Activated naive CD8-positive, alpha-beta T cell (primary cell): ENCODE results near the gene STX8.
"Not testable (repeated sequence)": the region's sequence is repeated elsewhere in the genome, so short reads cannot be mapped to it uniquely, and the experiment has no call there.

Experiments
- H3K27ac Mint-ChIP-seq: one replicate; pipeline ENCODE4 v1.8.0; 2021; ENCODE audit warnings: mixed read lengths
- H3K27me3 Mint-ChIP-seq: one replicate; pipeline ENCODE4 v1.8.0; 2021; ENCODE audit warnings: mixed read lengths
- H3K36me3 Mint-ChIP-seq: one replicate; pipeline ENCODE4 v1.8.0; 2021; ENCODE audit warnings: mixed read lengths
- H3K4me1 Mint-ChIP-seq: one replicate; pipeline ENCODE4 v1.8.0; 2021; ENCODE audit warnings: low read depth, mixed read lengths
- H3K4me3 Mint-ChIP-seq: one replicate; pipeline ENCODE4 v1.8.0; 2021; ENCODE audit warnings: mild to moderate bottlenecking, mixed read lengths
- H3K9me3 Mint-ChIP-seq: one replicate; pipeline ENCODE4 v1.8.0; 2021; ENCODE audit warnings: low read depth, mixed read lengths

STX8 gene

DNA sequence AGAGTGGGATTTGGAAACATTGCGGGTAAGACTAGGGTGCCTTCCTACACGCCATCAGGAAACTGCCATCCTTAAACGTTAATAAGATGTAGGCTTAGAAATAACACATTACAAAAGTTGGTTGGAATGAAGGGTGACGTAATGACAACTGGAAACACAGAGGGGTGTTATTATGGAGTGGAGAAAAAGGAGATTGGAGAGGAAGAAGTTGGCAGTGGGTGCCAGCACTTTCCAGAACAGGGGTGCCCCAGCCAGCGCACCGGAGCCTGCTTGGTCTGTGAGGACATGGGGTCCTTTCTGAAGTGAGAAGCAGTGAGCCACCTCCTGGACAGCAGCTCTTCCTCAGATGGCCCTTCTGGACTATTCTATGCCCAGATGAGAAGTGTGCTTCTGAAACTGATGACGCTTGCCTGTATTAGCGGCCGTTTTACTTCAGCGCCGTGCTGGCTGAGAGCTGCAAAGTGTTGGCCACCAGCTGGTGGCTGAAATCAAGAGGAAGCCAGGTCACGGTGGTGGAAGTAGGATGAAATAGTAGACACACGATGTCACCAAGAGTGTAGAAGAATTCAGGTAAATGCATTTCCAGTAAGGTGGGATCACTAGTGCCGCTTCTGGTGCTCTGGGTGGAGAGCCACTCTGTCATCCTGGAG lies 309.5 kb downstream of the STX8 start:
- Mint-ChIP-seq H3K4me1 (no peaks in the 10 kb centered on the region), H3K27me3 (no peaks in the 10 kb centered on the region), H3K4me3 (no peak overlapping the region), H3K27ac (no peak overlapping the region), H3K9me3 (no peaks in the 10 kb centered on the region), H3K36me3 (peaks cover 18% of the 10 kb centered on the region)

DNA sequence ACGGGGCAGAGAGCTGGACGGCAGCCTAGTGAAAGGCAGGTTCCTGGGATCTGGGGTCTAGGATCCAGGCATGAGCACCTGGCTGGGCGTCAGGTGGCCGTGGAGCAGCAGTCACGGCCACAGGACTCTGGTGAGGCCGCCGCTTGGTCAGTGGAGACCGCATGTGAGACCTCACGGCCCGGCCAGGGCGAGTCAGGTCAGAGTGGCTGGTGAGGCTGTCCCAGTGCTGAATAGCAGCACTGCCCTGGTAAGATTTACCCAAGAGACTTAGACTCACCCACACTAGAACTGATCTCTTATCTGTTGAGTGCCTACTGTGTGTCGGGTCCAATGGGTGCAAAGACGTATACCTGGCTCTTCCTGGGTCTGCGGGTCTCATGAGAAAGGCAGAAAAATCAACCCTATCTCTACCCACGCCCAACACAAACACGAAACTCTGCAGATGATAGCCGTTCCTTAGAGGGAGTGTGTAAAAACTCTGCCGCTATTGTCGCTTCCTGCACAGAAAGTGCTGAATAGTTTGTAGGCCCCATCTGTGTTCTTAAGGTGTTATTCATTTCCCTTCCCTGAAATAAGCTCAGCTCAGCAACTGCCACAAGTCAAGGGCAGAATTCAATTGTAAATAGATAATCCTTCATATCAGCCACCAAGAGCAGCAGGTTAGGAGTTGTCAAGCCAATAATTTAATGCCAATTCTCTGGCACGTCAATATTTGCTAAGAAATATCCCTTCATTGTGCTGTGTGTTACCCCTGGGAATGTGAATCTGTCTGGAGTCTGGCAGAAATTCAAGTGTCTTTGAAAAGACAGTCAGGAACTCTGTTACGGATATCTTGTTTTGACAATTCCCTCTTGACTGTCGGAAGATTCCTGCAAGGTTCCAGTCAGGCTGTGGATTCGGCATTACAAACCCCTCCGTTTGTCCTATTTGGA lies 314.3 kb downstream of the STX8 start:
- no peak overlapping the region for H3K27ac Mint-ChIP-seq

DNA sequence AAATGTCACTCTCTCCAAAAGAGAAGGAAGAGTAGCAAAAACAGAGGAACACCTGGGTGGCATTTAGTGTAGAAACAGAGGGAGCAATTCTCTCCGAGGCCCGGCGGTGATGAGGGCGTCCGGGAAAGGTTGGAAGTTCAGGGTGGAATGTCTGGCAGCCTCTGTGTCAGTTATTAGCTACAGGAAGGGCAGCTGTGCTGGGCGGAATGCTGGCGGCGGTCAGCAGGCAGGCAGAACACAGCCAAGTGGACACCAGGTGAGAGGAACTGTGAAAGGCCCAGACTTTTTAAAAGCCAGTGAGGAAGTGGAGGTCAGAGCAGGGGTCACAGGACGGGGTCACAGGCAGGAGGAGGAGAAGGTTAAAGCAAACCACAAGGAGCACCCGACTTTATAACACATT lies 316.2 kb downstream of the STX8 start:
- no peaks in the 10 kb centered on the region for H3K9me3 Mint-ChIP-seq
- H3K36me3 Mint-ChIP-seq: peaks cover 12% of the 10 kb centered on the region
- H3K4me3 Mint-ChIP-seq: no peak overlapping the region
- H3K4me1 Mint-ChIP-seq: peaks cover 9% of the 10 kb centered on the region
- H3K27ac Mint-ChIP-seq: no peak overlapping the region
- H3K27me3 Mint-ChIP-seq: no peaks in the 10 kb centered on the region

More for the DNA sequence above, 314.3 kb downstream of the STX8 start:
- Mint-ChIP-seq H3K9me3 (no peaks in the 10 kb centered on the region), H3K4me1 (peaks cover 7% of the 10 kb centered on the region), H3K36me3 (peaks cover 13% of the 10 kb centered on the region), H3K4me3 (no peak overlapping the region), H3K27me3 (no peaks in the 10 kb centered on the region)

GRCh38 chr17:9258115-9259015 lies 317.3 kb downstream of the STX8 start:
- no peak overlapping the region for H3K27ac Mint-ChIP-seq

GRCh38 chr17:9257630-9257965 lies 318.0 kb downstream of the STX8 start:
- H3K27me3 Mint-ChIP-seq, H3K36me3 Mint-ChIP-seq, H3K4me3 Mint-ChIP-seq, H3K9me3 Mint-ChIP-seq, H3K27ac Mint-ChIP-seq: not testable (repeated sequence)
- H3K4me1 Mint-ChIP-seq: peaks cover 20% of the 10 kb centered on the region

More at GRCh38 chr17:9258115-9259015, 317.3 kb downstream of the STX8 start:
- Mint-ChIP-seq H3K4me3 (no peak overlapping the region), H3K27me3 (no peaks in the 10 kb centered on the region), H3K36me3 (peaks cover 7% of the 10 kb centered on the region), H3K9me3 (no peaks in the 10 kb centered on the region), H3K4me1 (peaks cover 12% of the 10 kb centered on the region)

DNA sequence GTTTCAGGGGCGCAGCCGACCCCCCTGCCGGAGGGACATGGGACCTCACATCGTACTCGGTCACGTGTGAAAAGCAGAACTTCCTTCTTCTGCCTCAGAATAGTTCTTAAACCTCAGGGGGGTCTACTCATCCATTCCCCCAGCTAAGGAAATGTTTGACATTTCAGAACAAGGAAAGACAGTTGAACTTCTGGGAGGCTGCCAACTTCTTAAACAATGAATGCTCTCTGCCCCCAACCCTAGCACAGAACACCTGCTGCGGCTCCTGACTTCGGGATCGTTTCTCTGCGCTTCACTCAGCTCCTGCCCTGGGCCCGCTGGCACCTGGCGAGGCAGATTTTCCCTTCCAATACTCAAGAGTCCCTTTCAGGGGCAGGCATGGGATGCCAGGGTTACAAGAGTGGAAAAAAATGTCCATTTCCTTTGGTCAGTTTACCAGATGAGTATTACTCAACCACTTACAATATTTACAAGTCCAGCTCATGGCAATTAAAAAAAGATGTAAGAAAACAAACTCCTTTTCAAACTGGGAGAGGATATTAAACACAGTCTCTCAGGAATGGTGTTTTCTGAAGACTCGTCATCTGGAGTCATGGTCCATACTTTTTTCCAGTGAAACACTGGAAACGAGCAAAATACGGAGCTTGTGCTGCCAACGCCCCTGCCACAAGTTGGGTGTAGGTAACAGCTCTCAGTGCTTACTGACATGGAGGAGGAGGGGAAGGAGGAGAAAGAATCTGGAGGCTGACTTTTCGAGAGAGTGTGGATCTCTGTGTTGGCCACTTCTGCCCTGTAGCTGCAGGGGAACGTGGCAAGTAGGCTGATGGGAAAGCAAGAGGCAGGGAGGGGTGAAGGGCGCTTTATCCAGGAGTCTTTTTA lies 318.6 kb downstream of the STX8 start:
- H3K27me3 Mint-ChIP-seq: no peaks in the 10 kb centered on the region
- H3K27ac Mint-ChIP-seq: peak overlapping the region; percentile 19
- no peak overlapping the region for H3K4me3 Mint-ChIP-seq
- peaks cover 21% of the 10 kb centered on the region for H3K4me1 Mint-ChIP-seq
- no peaks in the 10 kb centered on the region for H3K9me3 Mint-ChIP-seq
- H3K36me3 Mint-ChIP-seq: peaks cover 7% of the 10 kb centered on the region

GRCh38 chr17:9256361-9256750 lies 319.3 kb downstream of the STX8 start:
- Mint-ChIP-seq H3K9me3 (no peaks in the 10 kb centered on the region), H3K4me3 (no peak overlapping the region), H3K4me1 (peaks cover 22% of the 10 kb centered on the region), H3K27ac (no peak overlapping the region), H3K36me3 (peaks cover 7% of the 10 kb centered on the region), H3K27me3 (no peaks in the 10 kb centered on the region)

DNA sequence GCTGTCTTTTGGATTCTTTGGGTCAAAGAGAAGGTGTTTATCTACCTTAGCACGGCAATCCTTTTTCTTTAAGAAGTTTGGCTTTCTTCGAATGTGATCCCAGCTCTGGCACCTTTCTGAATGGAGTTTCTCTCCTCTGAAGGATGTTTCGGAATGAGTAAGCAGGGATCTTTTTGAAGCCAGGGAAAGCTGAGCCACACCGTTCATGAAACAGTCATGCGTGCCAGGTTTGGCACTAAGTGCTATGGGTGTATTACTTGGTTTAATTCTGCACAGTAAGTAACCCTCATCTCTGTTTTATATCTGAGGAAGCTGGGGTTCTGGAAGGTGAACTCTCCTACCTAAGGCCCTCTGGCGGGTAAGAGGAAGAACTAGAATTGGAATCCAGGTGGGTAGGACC lies 319.8 kb downstream of the STX8 start:
- no peaks in the 10 kb centered on the region for H3K27me3 Mint-ChIP-seq
- H3K4me3 Mint-ChIP-seq: no peak overlapping the region
- H3K9me3 Mint-ChIP-seq: no peaks in the 10 kb centered on the region
- H3K27ac Mint-ChIP-seq: no peak overlapping the region
- peaks cover 7% of the 10 kb centered on the region for H3K36me3 Mint-ChIP-seq
- peaks cover 24% of the 10 kb centered on the region for H3K4me1 Mint-ChIP-seq

- H3K9me3 Mint-ChIP-seq: no peaks in the 10 kb centered on the region
- H3K4me3 Mint-ChIP-seq: no peak overlapping the region
- no peak overlapping the region for H3K27ac Mint-ChIP-seq
- H3K36me3 Mint-ChIP-seq: peaks cover 7% of the 10 kb centered on the region
- H3K4me1 Mint-ChIP-seq: peaks cover 24% of the 10 kb centered on the region
- H3K27me3 Mint-ChIP-seq: no peaks in the 10 kb centered on the region
These were observed 320.8 kb downstream of the STX8 start for GRCh38 chr17:9254841-9255240.

DNA sequence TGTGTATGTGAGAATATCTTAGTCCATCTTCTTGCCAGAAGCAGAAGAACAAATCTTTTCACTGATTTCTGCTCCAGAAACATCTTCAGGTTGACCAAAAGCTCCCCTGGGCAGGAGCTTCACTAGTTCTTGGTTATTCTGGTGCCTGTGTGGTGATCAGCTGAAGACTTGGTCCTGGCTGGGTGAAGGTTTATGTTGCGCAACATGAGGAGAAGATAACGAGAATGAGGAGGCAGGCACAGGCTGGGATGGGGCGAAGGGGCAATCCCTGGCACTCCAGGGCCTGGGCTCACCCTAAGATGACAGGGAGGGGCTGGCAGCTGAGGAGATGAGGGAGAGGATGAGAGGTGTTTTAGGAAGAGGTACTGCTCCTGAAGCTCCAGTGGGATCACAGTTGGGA lies 322.3 kb downstream of the STX8 start:
- Mint-ChIP-seq H3K27ac (peak overlapping the region; percentile 58), H3K4me1 (peaks cover 20% of the 10 kb centered on the region), H3K27me3 (no peaks in the 10 kb centered on the region), H3K9me3 (no peaks in the 10 kb centered on the region), H3K36me3 (peaks cover 9% of the 10 kb centered on the region), H3K4me3 (no peak overlapping the region)

DNA sequence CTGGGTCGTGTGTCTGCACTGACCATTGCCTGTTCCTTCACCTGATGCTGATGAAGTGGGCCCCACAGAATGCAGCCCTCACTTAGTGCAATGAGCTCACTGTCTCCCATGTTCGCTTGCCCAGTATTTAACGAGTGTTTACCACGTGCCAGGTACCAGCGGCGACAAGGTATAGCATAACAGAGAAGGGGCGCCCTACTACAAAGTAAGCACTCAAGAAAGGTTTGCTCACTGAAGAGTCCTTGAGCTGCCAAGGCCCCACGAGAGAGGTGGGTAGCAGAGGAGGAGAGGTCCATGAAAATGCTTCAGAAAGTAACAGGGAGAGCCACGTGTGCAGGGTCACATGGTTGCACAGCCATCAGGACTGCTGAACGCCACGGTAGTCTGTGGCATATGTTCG lies 324.3 kb downstream of the STX8 start:
- H3K27ac Mint-ChIP-seq: no peak overlapping the region

DNA sequence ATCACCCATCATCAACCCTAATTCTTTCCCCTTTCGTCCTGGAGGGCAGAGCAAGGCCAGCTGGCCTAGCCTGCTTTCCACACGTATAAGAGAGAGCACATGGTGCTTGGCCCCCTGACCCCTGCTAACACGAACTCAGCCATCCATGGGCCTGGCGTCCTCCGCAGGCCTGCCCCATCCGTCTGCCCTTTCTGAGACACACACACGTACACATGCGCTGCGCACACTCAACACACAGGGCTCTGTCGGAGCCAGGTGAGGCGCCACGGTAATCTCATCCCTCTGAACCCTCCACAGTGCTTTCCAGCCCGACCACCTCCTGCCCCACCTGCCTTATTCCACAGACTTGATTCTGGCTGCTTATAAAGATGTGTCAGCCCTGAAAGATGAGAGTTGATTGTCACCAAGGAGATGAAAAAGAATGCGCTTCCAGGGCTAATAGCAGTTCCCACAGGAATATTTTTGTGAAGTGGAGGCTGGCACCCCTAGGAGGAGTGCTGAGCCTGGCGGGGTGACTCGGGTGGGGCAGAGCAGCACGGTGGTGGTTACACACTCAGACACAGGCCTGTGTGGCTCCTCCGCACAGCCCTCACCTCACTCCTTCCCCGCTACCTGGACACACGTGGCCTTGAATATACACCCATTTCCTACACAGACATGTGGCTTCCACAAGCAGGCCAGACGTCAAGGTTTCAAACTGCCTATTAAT lies 326.2 kb downstream of the STX8 start:
- H3K4me3 Mint-ChIP-seq: no peak overlapping the region
- H3K36me3 Mint-ChIP-seq: peaks cover 4% of the 10 kb centered on the region
- H3K4me1 Mint-ChIP-seq: peaks cover 16% of the 10 kb centered on the region
- H3K27ac Mint-ChIP-seq: no peak overlapping the region
- no peaks in the 10 kb centered on the region for H3K27me3 Mint-ChIP-seq
- H3K9me3 Mint-ChIP-seq: no peaks in the 10 kb centered on the region

More for the DNA sequence above, 324.3 kb downstream of the STX8 start:
- Mint-ChIP-seq H3K27me3 (no peaks in the 10 kb centered on the region), H3K4me3 (no peak overlapping the region), H3K9me3 (no peaks in the 10 kb centered on the region), H3K36me3 (peaks cover 6% of the 10 kb centered on the region), H3K4me1 (peaks cover 18% of the 10 kb centered on the region)

GRCh38 chr17:9247401-9247938 lies 328.1 kb downstream of the STX8 start:
- Mint-ChIP-seq H3K4me1 (peaks cover 3% of the 10 kb centered on the region), H3K4me3 (no peak overlapping the region), H3K27ac (no peak overlapping the region), H3K9me3 (no peaks in the 10 kb centered on the region), H3K27me3 (no peaks in the 10 kb centered on the region), H3K36me3 (peaks cover 4% of the 10 kb centered on the region)
